IMR-90 (cell line): Measurements from ENCODE around the gene ADGRL1. TPM values are rescaled to one million over a fixed set of nuclear protein-coding genes. Genes with fewer than 3 reads are reported as not detected.
A peak's percentile ranks its signal among the peaks of the same experiment; 100 is the strongest.

ENCODE experiments used
- ATAC-seq: fragments of 200-7000 bp; cut with Tn5 transposase; 2 replicates; pipeline ENCODE4 v1.9.1; 2020; ENCODE audit warnings: low read depth, mild to moderate bottlenecking, moderate library complexity
- BruUV-seq: library from RNA; stranded (reverse); fragments of 400-500 nt; replicated peaks from 2 replicates; lab custom pipeline; 2021; lab: Mats Ljungman, UMichigan
- CTCF ChIA-PET: fragments of 300-600 bp; formaldehyde crosslinking; extraction: SDS; loops from one replicate; lab custom pipeline; 2021; ENCODE audit warnings: antibody characterized with exemption; lab: Yijun Ruan, JAX
- POLR2A ChIA-PET: fragments of 300-600 bp; sonication (Branson Sonifier 250); formaldehyde crosslinking; loops from one replicate; lab custom pipeline; 2022; ENCODE audit warnings: antibody characterized with exemption; ENCODE audit not compliant: unreplicated experiment; lab: Charles Lee
- DNase-seq: peaks from one replicate; pipeline ENCODE4 v3.0.0; 2013
- H2AFZ ChIP-seq: replicated peaks from 2 replicates; pipeline ENCODE3; 2013; ENCODE audit warnings: low read length, mild to moderate bottlenecking; ENCODE audit not compliant: poor library complexity
- H2AK5ac ChIP-seq: 2 replicates; pipeline ENCODE4 v1.6.1; 2013; ENCODE audit warnings: low read depth, low read length, inconsistent platforms
- H2AK9ac ChIP-seq: replicated peaks from 2 replicates; pipeline ENCODE3; 2013; ENCODE audit warnings: mild to moderate bottlenecking, low read depth, low read length, moderate library complexity; ENCODE audit not compliant: poor library complexity
- H2BK120ac ChIP-seq: 2 replicates; pipeline ENCODE4 v1.6.1; 2013; ENCODE audit warnings: low read depth, low read length, inconsistent platforms
- H2BK15ac ChIP-seq: 3 replicates; pipeline ENCODE4 v1.6.1; 2013; ENCODE audit warnings: low read depth, low read length, inconsistent platforms
- H2BK20ac ChIP-seq: 2 replicates; pipeline ENCODE4 v1.6.1; 2013; ENCODE audit warnings: low read depth, mild to moderate bottlenecking, inconsistent platforms, low read length, moderate library complexity
- H2BK5ac ChIP-seq: 2 replicates; pipeline ENCODE4 v1.6.1; 2013; ENCODE audit warnings: mild to moderate bottlenecking, low read depth, low read length, inconsistent platforms; ENCODE audit not compliant: poor library complexity, severe bottlenecking
- H3K14ac ChIP-seq: replicated peaks from 2 replicates; pipeline ENCODE4 v1.6.1; 2013; ENCODE audit warnings: low read depth, low read length, inconsistent platforms
- H3K18ac ChIP-seq: 2 replicates; pipeline ENCODE4 v1.6.1; 2013; ENCODE audit warnings: low read depth, low read length, control low read depth
- H3K23ac ChIP-seq: 2 replicates; pipeline ENCODE4 v1.6.1; 2013; ENCODE audit warnings: low read depth, low read length, inconsistent platforms
- H3K27ac ChIP-seq: 2 replicates; pipeline ENCODE4 v1.5.1; 2013; ENCODE audit warnings: mild to moderate bottlenecking, control low read depth, low read length; ENCODE audit not compliant: insufficient read depth
- H3K27me3 ChIP-seq: 2 replicates; pipeline ENCODE4 v1.6.1; 2013; ENCODE audit warnings: low read length; ENCODE audit not compliant: control insufficient read depth, insufficient read depth
- H3K36me3 ChIP-seq: 2 replicates; pipeline ENCODE4 v1.6.1; 2013; ENCODE audit warnings: low read length, mixed read lengths; ENCODE audit not compliant: control insufficient read depth, insufficient read depth
- H3K4ac ChIP-seq: 2 replicates; pipeline ENCODE4 v1.6.1; 2013; ENCODE audit warnings: low read depth, low read length, inconsistent platforms
- H3K4me1 ChIP-seq: 2 replicates; pipeline ENCODE4 v1.6.1; 2013; ENCODE audit warnings: low read length, mixed read lengths; ENCODE audit not compliant: control insufficient read depth, insufficient read depth
- H3K4me2 ChIP-seq: 2 replicates; pipeline ENCODE4 v1.6.1; 2013; ENCODE audit warnings: low read depth, mild to moderate bottlenecking, control low read depth, low read length, moderate library complexity
- H3K4me3 ChIP-seq: 2 replicates; pipeline ENCODE4 v1.5.1; 2013; ENCODE audit warnings: low read depth, mild to moderate bottlenecking, control low read depth, low read length, moderate library complexity; ENCODE audit not compliant: insufficient read depth
- H3K56ac ChIP-seq: 2 replicates; pipeline ENCODE4 v1.6.1; 2013; ENCODE audit warnings: low read length, inconsistent platforms; ENCODE audit not compliant: insufficient read depth; ENCODE audit errors: extremely low read depth
- H3K79me1 ChIP-seq, 2 experiments: 2 replicates each; pipeline ENCODE4 v1.6.1; 2013; ENCODE audit warnings: low read length in 2 of 2, inconsistent platforms in 1 of 2, low read depth in 1 of 2
- H3K9ac ChIP-seq: 2 replicates; pipeline ENCODE4 v1.6.1; 2013; ENCODE audit warnings: low read depth, low read length, control low read depth
- H3K9me1 ChIP-seq: 2 replicates; pipeline ENCODE4 v1.6.1; 2013; ENCODE audit warnings: low read length, inconsistent platforms; ENCODE audit not compliant: insufficient read depth
- H3K9me3 ChIP-seq: 2 replicates; pipeline ENCODE4 v1.6.1; 2013; ENCODE audit warnings: low read length; ENCODE audit not compliant: control insufficient read depth, insufficient read depth
- H4K20me1 ChIP-seq: 2 replicates; pipeline ENCODE4 v1.6.1; 2013; ENCODE audit warnings: low read length, inconsistent platforms; ENCODE audit not compliant: insufficient read depth
- H4K5ac ChIP-seq: 2 replicates; pipeline ENCODE4 v1.6.1; 2013; ENCODE audit warnings: mild to moderate bottlenecking, low read depth, low read length, control low read depth
- H4K8ac ChIP-seq, 2 experiments: 2 replicates each; pipeline ENCODE4 v1.6.1; 2013; ENCODE audit warnings: low read depth in 2 of 2, low read length in 2 of 2, control low read depth in 1 of 2, inconsistent platforms in 1 of 2
- H4K91ac ChIP-seq: 2 replicates; pipeline ENCODE4 v1.6.1; 2013; ENCODE audit warnings: low read depth, low read length, inconsistent platforms; ENCODE audit not compliant: insufficient read depth
- BHLHE40 ChIP-seq: fragments of 150-350 bp; IDR thresholded peaks from 2 replicates; pipeline ENCODE4 v1.6.1; 2016; ENCODE audit warnings: mild to moderate bottlenecking, low read depth, low read length
- FOS ChIP-seq: fragments of 150-350 bp; IDR thresholded peaks from 2 replicates; pipeline ENCODE4 v1.6.1; 2016; ENCODE audit warnings: low read depth, low read length
- MAFK ChIP-seq: IDR thresholded peaks from 2 replicates; pipeline ENCODE4 v1.6.1; 2012; ENCODE audit warnings: low read depth, low read length, improper control_type of control experiment
- WGBS, 2 experiments: methylation state at CpG; one replicate each; pipeline versions ENCODE4 v1.1.5 to v1.1.7; 2013; ENCODE audit warnings: missing lambda C conversion rate in 2 of 2; ENCODE audit not compliant: insufficient read length in 1 of 2; ENCODE audit errors: extremely low coverage in 2 of 2; 5-methylcytosine and 5-hydroxymethylcytosine counted together
- dilution Hi-C: fragments of 300-500 bp; cut with HindIII; formaldehyde crosslinking; loops from one replicate; pipeline ENCODE4 v1.14.3; 2018; ENCODE audit warnings: low sequenced_read_pairs; ENCODE audit not compliant: unreplicated experiment
- in situ Hi-C: fragments of 300-500 bp; cut with MboI; formaldehyde crosslinking; loops from 3 replicates; pipeline ENCODE4 v1.14.3; 2019; ENCODE audit warnings: low sequenced_read_pairs, inconsistent platforms, mixed read lengths
- intact Hi-C: fragments of 100-400 bp; cut with micrococcal nuclease; formaldehyde crosslinking; loops from 2 replicates; pipeline ENCODE4 v1.10.0; 2022
- polyA plus RNA-seq, 3 experiments: library from polyadenylated mRNA; depleted of rRNA; stranded (reverse); fragments of >200 nt; gene quantifications; 2 replicates each; pipeline ENCODE4 v1.2.3, GENCODE V29; 2012; ENCODE audit warnings: low replicate concordance in 1 of 3
- total RNA-seq: library from RNA; depleted of rRNA; stranded (reverse); fragments of >200 nt; gene quantifications from 2 replicates; pipeline ENCODE4 v1.2.3, GENCODE V29; 2012

The ADGRL1 gene
- total and polyA plus RNA-seq, 2 of the 4 experiments (the other 2 are of a cell fraction), result 0.72 to 2.2 TPM

- intact Hi-C loops, result no loop called here
- no peak overlapping the region for H2BK120ac ChIP-seq
- ChIA-PET CTCF (no interaction called here), POLR2A (no interaction called here)
- no peak overlapping the region for H3K18ac ChIP-seq
- H3K9me1 ChIP-seq, result no peaks in the 10 kb centered on the region
- no peaks in the 10 kb centered on the region for H3K9me3 ChIP-seq
- H3K27me3 ChIP-seq, result no peaks in the 10 kb centered on the region
- peaks cover 5% of the 10 kb centered on the region; the same call in 1 of the 2 replicates for H3K4me1 ChIP-seq
- H3K14ac ChIP-seq, result no peak overlapping the region
- H2AFZ ChIP-seq, result peak overlapping the region; percentile 16
- no peak overlapping the region for H2BK20ac ChIP-seq
- H3K4me2 ChIP-seq, result no peak overlapping the region
- H3K79me1 ChIP-seq, result peaks cover 4 to 13% of the 10 kb centered on the region in 2 experiments; a peak in 3 of 4 replicates
- no peak overlapping the region for H4K5ac ChIP-seq
- no peak overlapping the region for H2AK5ac ChIP-seq
- no peak overlapping the region for H2BK5ac ChIP-seq
- H2AK9ac ChIP-seq, result no peak overlapping the region
- no peaks in the 10 kb centered on the region; the same call in 1 of the 2 replicates for H3K36me3 ChIP-seq
- DNase-seq, result no peak
- no TSS peak for BruUV-seq
- in situ Hi-C loops, result no loop called here
- H3K56ac ChIP-seq, result no peak overlapping the region
- H3K9ac ChIP-seq, result no peak overlapping the region
- H4K8ac ChIP-seq, result no peak overlapping the region
- no peak overlapping the region for H3K4me3 ChIP-seq
- H3K23ac ChIP-seq, result no peak overlapping the region
- WGBS, 2 experiments, result 83% methylated on average over 2 of the region's 10 CpGs; no CpG with 5 or more reads in 1 of the 2 experiments
- peaks cover 14% of the 10 kb centered on the region; the same call in 1 of the 2 replicates for H4K20me1 ChIP-seq
- H2BK15ac ChIP-seq, result no peak overlapping the region
- no peak for ATAC-seq
- H3K4ac ChIP-seq, result no peak overlapping the region
- no peak overlapping the region for H4K91ac ChIP-seq
- no peak overlapping the region for H3K27ac ChIP-seq
- dilution Hi-C loops, result no loop called here
- TF ChIP-seq BHLHE40 (no peak), FOS (no peak), MAFK (no peak)
Observed at GRCh38 chr19:14150041-14150769, 55.8 kb downstream of the ADGRL1 start.
